ENCODE data around the gene CTSC. TPM values are rescaled to one million over a fixed set of nuclear protein-coding genes. Genes with fewer than 3 reads are reported as not detected.

The CTSC gene
- total RNA-seq, 1 experiment from 2014 or later: 359 TPM

DNA sequence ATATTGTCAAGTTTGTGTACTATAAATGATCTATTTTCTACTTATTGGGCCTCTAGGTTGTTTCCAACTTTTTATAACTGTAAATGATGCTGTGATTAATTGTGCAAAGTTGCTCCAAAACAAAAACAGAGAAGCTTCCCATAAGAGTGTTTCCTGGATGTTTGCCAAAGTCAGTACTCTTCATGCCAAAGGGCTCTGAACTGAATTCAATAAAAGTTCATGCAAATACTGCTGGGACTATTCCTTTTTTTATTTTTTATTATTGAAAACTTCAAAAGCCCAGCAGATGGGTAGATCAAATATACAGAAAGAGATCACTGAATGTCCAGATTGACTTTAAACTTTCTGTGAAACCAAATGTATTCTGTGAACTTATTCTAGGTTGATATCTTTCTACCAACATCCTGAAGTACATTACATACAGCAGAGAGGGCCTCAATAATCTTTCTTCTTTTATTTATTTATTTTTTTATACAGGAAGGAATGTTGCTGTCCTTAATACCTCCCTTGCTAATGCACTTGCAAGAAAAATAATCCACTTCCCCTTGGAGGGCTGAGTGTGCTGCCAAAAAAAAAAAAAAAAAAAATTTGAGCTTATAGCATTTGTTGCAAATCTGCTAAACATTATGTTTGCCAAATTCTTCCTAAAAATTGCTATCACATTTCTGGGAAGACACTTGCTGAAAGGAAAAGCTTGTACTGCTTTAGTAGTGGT is 53.0 kb downstream of the CTSC start:
- H4K8ac ChIP-seq (replicated peaks; ENCODE audit: insufficient read length, low read depth, low read length): no peak overlapping the region
- H2BK5ac ChIP-seq (ENCODE audit: insufficient read length, low read length): no peak overlapping the region
- H3K9ac ChIP-seq (ENCODE audit: extremely low read depth, insufficient read length, low read length): no peak overlapping the region
- no peak overlapping the region for H2AK5ac ChIP-seq (ENCODE audit: insufficient read length, low read length)
- no peak for DNase-seq
- Mint-ChIP-seq H3K27me3 (ENCODE audit: low read depth) (no peaks in the 10 kb centered on the region), H3K9me3 (no peaks in the 10 kb centered on the region), H3K27ac (no peak overlapping the region), H3K36me3 (ENCODE audit: insufficient read depth in 1 of 3, low read depth in 3 of 3) (peaks cover 8 to 53% (median 39%) of the 10 kb centered on the region in 3 experiments), H3K4me3 (no peak overlapping the region), H3K4me1 (peaks cover 10 to 19% of the 10 kb centered on the region in 2 experiments)
- H3K23me2 ChIP-seq (ENCODE audit: insufficient read length, low read depth, low read length, poor library complexity, severe bottlenecking): no peaks in the 10 kb centered on the region
- no peaks in the 10 kb centered on the region for H3K27me3 ChIP-seq (ENCODE audit: insufficient read depth, low read length)
- H3K18ac ChIP-seq (ENCODE audit: insufficient read length, low read depth, low read length): no peak overlapping the region
- H4K20me1 ChIP-seq (ENCODE audit: control insufficient read depth, insufficient read depth, insufficient read length): no peaks in the 10 kb centered on the region
- H3T11ph ChIP-seq (ENCODE audit: low read length): no peak overlapping the region
- no peak overlapping the region for H2BK120ac ChIP-seq (ENCODE audit: low read depth, low read length, poor library complexity, severe bottlenecking)
- H3K23ac ChIP-seq (ENCODE audit: insufficient read length, low read depth, low read length): no peak overlapping the region
- H3K56ac ChIP-seq (ENCODE audit: insufficient read length, low read depth, low read length): no peak overlapping the region
- H4K5ac ChIP-seq (ENCODE audit: insufficient read length, low read depth, low read length): no peak overlapping the region
- H2BK12ac ChIP-seq (ENCODE audit: insufficient read length, low read depth, low read length): no peak overlapping the region
- no peak overlapping the region for H3K14ac ChIP-seq (ENCODE audit: insufficient read depth, low read length)
- H3K79me1 ChIP-seq (ENCODE audit: insufficient read depth, low read depth, low read length, poor library complexity, severe bottlenecking): no peaks in the 10 kb centered on the region
- H2BK15ac ChIP-seq (ENCODE audit: low read depth, low read length): no peak overlapping the region
- no peak overlapping the region for H3K4me2 ChIP-seq (ENCODE audit: insufficient read depth, insufficient read length, low read length)
- no peaks in the 10 kb centered on the region for H3K79me2 ChIP-seq (ENCODE audit: insufficient read depth, low read length)
- H3K4me1 ChIP-seq (ENCODE audit: insufficient read depth, low read length): no peaks in the 10 kb centered on the region
- TF ChIP-seq, protein P1, sequence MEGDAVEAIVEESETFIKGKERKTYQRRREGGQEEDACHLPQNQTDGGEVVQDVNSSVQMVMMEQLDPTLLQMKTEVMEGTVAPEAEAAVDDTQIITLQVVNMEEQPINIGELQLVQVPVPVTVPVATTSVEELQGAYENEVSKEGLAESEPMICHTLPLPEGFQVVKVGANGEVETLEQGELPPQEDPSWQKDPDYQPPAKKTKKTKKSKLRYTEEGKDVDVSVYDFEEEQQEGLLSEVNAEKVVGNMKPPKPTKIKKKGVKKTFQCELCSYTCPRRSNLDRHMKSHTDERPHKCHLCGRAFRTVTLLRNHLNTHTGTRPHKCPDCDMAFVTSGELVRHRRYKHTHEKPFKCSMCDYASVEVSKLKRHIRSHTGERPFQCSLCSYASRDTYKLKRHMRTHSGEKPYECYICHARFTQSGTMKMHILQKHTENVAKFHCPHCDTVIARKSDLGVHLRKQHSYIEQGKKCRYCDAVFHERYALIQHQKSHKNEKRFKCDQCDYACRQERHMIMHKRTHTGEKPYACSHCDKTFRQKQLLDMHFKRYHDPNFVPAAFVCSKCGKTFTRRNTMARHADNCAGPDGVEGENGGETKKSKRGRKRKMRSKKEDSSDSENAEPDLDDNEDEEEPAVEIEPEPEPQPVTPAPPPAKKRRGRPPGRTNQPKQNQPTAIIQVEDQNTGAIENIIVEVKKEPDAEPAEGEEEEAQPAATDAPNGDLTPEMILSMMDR (conservative IDR thresholded peaks at IDR 0.05): no peak
- no peak overlapping the region for H3K4ac ChIP-seq (ENCODE audit: low read depth, low read length)
- no peak overlapping the region for H4K91ac ChIP-seq (ENCODE audit: insufficient read length, low read depth, low read length)
- no peak overlapping the region for H2BK20ac ChIP-seq (ENCODE audit: low read depth, low read length, poor library complexity, severe bottlenecking)
- no peak overlapping the region for H3K27ac ChIP-seq (ENCODE audit: insufficient read length, low read depth, low read length)
- H2AFZ ChIP-seq (ENCODE audit: low read length): no peak overlapping the region
- H3K9me3 ChIP-seq (ENCODE audit: control insufficient read depth, low read depth, low read length): no peaks in the 10 kb centered on the region
